Measurements from ENCODE around the gene SEPHS2. TPM values are rescaled to one million over a fixed set of nuclear protein-coding genes. Genes with fewer than 3 reads are reported as not detected.

The SEPHS2 gene
- total RNA-seq, 1 donor from 2014 or later: 37.0 TPM

GRCh38 chr16:30406795-30407101 lies 38.9 kb downstream of the SEPHS2 start:
- Histone ChIP-seq H2AFZ (ENCODE audit: low read depth, low read length) (peak overlapping the region; percentile 95), H3K27me3 (ENCODE audit: insufficient read depth, low read length) (no peaks in the 10 kb centered on the region), H3K36me3 (ENCODE audit: insufficient read depth, low read length) (peaks cover 8% of the 10 kb centered on the region), H3K4me2 (ENCODE audit: low read length) (peak overlapping the region; percentile 96), H3K9ac (ENCODE audit: low read length) (peak overlapping the region; percentile 90), H4K20me1 (ENCODE audit: insufficient read depth, low read length) (peaks cover 27% of the 10 kb centered on the region), H3K4me3 (ENCODE audit: insufficient read depth, low read depth, low read length) (peak overlapping the region; percentile 69), H3K9me3 (ENCODE audit: insufficient read depth, low read depth, low read length) (no peaks in the 10 kb centered on the region), H3K4me1 (ENCODE audit: insufficient read depth, low read length) (peaks cover 21% of the 10 kb centered on the region), H3K79me2 (ENCODE audit: insufficient read depth, low read length) (peaks cover 29% of the 10 kb centered on the region), H3K27ac (ENCODE audit: low read depth, low read length) (peak overlapping the region; percentile 84)
- peaks cover 11% of the 10 kb centered on the region for H3K4me1 Mint-ChIP-seq (ENCODE audit: low read depth, unreplicated experiment)
- DNase-seq (ENCODE audit: low read depth) (no peak), FAIRE-seq (no peak)
- no peaks in the 10 kb centered on the region for H3K36me3 Mint-ChIP-seq (ENCODE audit: low read depth, unreplicated experiment)
- peak overlapping the region; percentile 15 for H3K27ac Mint-ChIP-seq (ENCODE audit: unreplicated experiment)
- no peak for TF ChIP-seq CTCF (IDR thresholded peaks at IDR 0.05; ENCODE audit: insufficient read depth, low read depth, low read length)
- no peak for TF ChIP-seq EZH2 (IDR thresholded peaks at IDR 0.05; ENCODE audit: insufficient read depth, low read length)
- no peaks in the 10 kb centered on the region for H3K27me3 Mint-ChIP-seq (ENCODE audit: low read depth, unreplicated experiment)
- H3K4me3 Mint-ChIP-seq (ENCODE audit: unreplicated experiment): peak overlapping the region; percentile 83
- H3K9me3 Mint-ChIP-seq (ENCODE audit: unreplicated experiment): no peaks in the 10 kb centered on the region

- no peaks in the 10 kb centered on the region for H3K9me3 ChIP-seq (ENCODE audit: insufficient read depth, low read depth, low read length)
- H3K79me2 ChIP-seq (ENCODE audit: insufficient read depth, low read length): peaks cover 22% of the 10 kb centered on the region
- H3K4me3 ChIP-seq (ENCODE audit: insufficient read depth, low read depth, low read length): no peak overlapping the region
- H3K27ac ChIP-seq (ENCODE audit: low read depth, low read length): no peak overlapping the region
- no peaks in the 10 kb centered on the region for H4K20me1 ChIP-seq (ENCODE audit: insufficient read depth, low read length)
- no peak overlapping the region for H3K9ac ChIP-seq (ENCODE audit: low read length)
- H3K27me3 ChIP-seq (ENCODE audit: insufficient read depth, low read length): no peaks in the 10 kb centered on the region
- H3K4me1 Mint-ChIP-seq (ENCODE audit: low read depth, unreplicated experiment): peaks cover 13% of the 10 kb centered on the region
- TF ChIP-seq CTCF (IDR thresholded peaks at IDR 0.05; ENCODE audit: insufficient read depth, low read depth, low read length): no peak
- TF ChIP-seq EZH2 (IDR thresholded peaks at IDR 0.05; ENCODE audit: insufficient read depth, low read length): no peak
- no peak overlapping the region for H3K27ac Mint-ChIP-seq (ENCODE audit: unreplicated experiment)
- H2AFZ ChIP-seq (ENCODE audit: low read depth, low read length): no peak overlapping the region
- no peak for DNase-seq (ENCODE audit: low read depth)
- peak overlapping the region; percentile 73 for H3K4me3 Mint-ChIP-seq (ENCODE audit: unreplicated experiment)
- peaks cover 5% of the 10 kb centered on the region for H3K36me3 ChIP-seq (ENCODE audit: insufficient read depth, low read length)
- H3K9me3 Mint-ChIP-seq (ENCODE audit: unreplicated experiment): no peaks in the 10 kb centered on the region
- peaks cover 15% of the 10 kb centered on the region for H3K4me1 ChIP-seq (ENCODE audit: insufficient read depth, low read length)
- no peaks in the 10 kb centered on the region for H3K27me3 Mint-ChIP-seq (ENCODE audit: low read depth, unreplicated experiment)
- H3K4me2 ChIP-seq (ENCODE audit: low read length): no peak overlapping the region
- no peak for FAIRE-seq
- H3K36me3 Mint-ChIP-seq (ENCODE audit: low read depth, unreplicated experiment): peaks cover 10% of the 10 kb centered on the region
These were observed 43.8 kb downstream of the SEPHS2 start for GRCh38 chr16:30401768-30402425.

GRCh38 chr16:30399435-30400186 lies 46.1 kb downstream of the SEPHS2 start:
- Histone ChIP-seq H3K4me2 (ENCODE audit: low read length) (peak overlapping the region; percentile 88), H3K9me3 (ENCODE audit: insufficient read depth, low read depth, low read length) (no peaks in the 10 kb centered on the region), H2AFZ (ENCODE audit: low read depth, low read length) (peak overlapping the region; percentile 75), H3K9ac (ENCODE audit: low read length) (peak overlapping the region; percentile 84), H3K36me3 (ENCODE audit: insufficient read depth, low read length) (peaks cover 5% of the 10 kb centered on the region), H3K27me3 (ENCODE audit: insufficient read depth, low read length) (no peaks in the 10 kb centered on the region), H3K4me3 (ENCODE audit: insufficient read depth, low read depth, low read length) (peak overlapping the region; percentile 60), H3K4me1 (ENCODE audit: insufficient read depth, low read length) (peaks cover 18% of the 10 kb centered on the region), H4K20me1 (ENCODE audit: insufficient read depth, low read length) (no peaks in the 10 kb centered on the region), H3K79me2 (ENCODE audit: insufficient read depth, low read length) (peaks cover 42% of the 10 kb centered on the region), H3K27ac (ENCODE audit: low read depth, low read length) (peak overlapping the region; percentile 87)
- no peak for DNase-seq (ENCODE audit: low read depth)
- FAIRE-seq: no peak
- Mint-ChIP-seq H3K4me1 (ENCODE audit: low read depth, unreplicated experiment) (peaks cover 14% of the 10 kb centered on the region), H3K4me3 (ENCODE audit: unreplicated experiment) (peak overlapping the region; percentile 85), H3K27me3 (ENCODE audit: low read depth, unreplicated experiment) (no peaks in the 10 kb centered on the region), H3K36me3 (ENCODE audit: low read depth, unreplicated experiment) (peaks cover 13% of the 10 kb centered on the region), H3K9me3 (ENCODE audit: unreplicated experiment) (peaks cover 3% of the 10 kb centered on the region), H3K27ac (ENCODE audit: unreplicated experiment) (peak overlapping the region; percentile 91)
- TF ChIP-seq EZH2 (IDR thresholded peaks at IDR 0.05; ENCODE audit: insufficient read depth, low read length): no peak
- TF ChIP-seq CTCF (IDR thresholded peaks at IDR 0.05; ENCODE audit: insufficient read depth, low read depth, low read length): no peak

Data from astrocyte (in vitro differentiated cells and primary cell).